ENCODE results near the gene TNRC6A.

TNRC6A gene

GRCh38 chr16:24731722-24732419 is 2.4 kb downstream of the TNRC6A start:
- Histone ChIP-seq H3K9me2 (replicated peaks; ENCODE audit: insufficient read depth, low read length) (no peaks in the 10 kb centered on the region), H3K36me3 (ENCODE audit: low read length) (peaks cover 7% of the 10 kb centered on the region; the same call in 1 of the 2 replicates), H2AFZ (ENCODE audit: low read depth, low read length, severe bottlenecking) (no peak overlapping the region), H3K9ac (ENCODE audit: low read length) (no peak overlapping the region), H3K4me3 (ENCODE audit: insufficient read depth, low read length, poor library complexity, severe bottlenecking) (no peak overlapping the region), H3K79me2 (ENCODE audit: insufficient read depth, low read length) (peaks cover 76% of the 10 kb centered on the region), H3K9me3 (ENCODE audit: insufficient read depth, low read length) (no peaks in the 10 kb centered on the region), H3K27me3 (ENCODE audit: low read length) (no peaks in the 10 kb centered on the region), H3K4me2 (ENCODE audit: low read depth, low read length, poor library complexity, severe bottlenecking) (peak overlapping the region; percentile 83), H4K20me1 (ENCODE audit: low read depth, low read length) (peaks cover 5% of the 10 kb centered on the region; the same call in 1 of the 2 replicates), H3K27ac (ENCODE audit: low read depth, low read length) (no peak overlapping the region), H3F3A (ENCODE audit: insufficient read depth) (peaks cover 4% of the 10 kb centered on the region)
- no peak for TF ChIP-seq CTCF (IDR thresholded peaks at IDR 0.05; ENCODE audit: insufficient read depth, low read length, poor library complexity, severe bottlenecking)
- TF ChIP-seq EZH2phosphoT487 (conservative IDR thresholded peaks at IDR 0.05; ENCODE audit: low read length), result no peak

GRCh38 chr16:24734382-24734781 is 4.9 kb downstream of the TNRC6A start:
- Histone ChIP-seq H3K9me3 (ENCODE audit: insufficient read depth, low read length) (no peaks in the 10 kb centered on the region), H3K9ac (ENCODE audit: low read length) (no peak overlapping the region), H3F3A (ENCODE audit: insufficient read depth) (peaks cover 14% of the 10 kb centered on the region), H3K9me2 (replicated peaks; ENCODE audit: insufficient read depth, low read length) (no peaks in the 10 kb centered on the region), H3K79me2 (ENCODE audit: insufficient read depth, low read length) (peaks cover 94% of the 10 kb centered on the region), H2AFZ (ENCODE audit: low read depth, low read length, severe bottlenecking) (no peak overlapping the region), H4K20me1 (ENCODE audit: low read depth, low read length) (peaks cover 20% of the 10 kb centered on the region), H3K27ac (ENCODE audit: low read depth, low read length) (no peak overlapping the region), H3K4me2 (ENCODE audit: low read depth, low read length, poor library complexity, severe bottlenecking) (no peak overlapping the region), H3K27me3 (ENCODE audit: low read length) (no peaks in the 10 kb centered on the region), H3K36me3 (ENCODE audit: low read length) (peaks cover 10% of the 10 kb centered on the region), H3K4me3 (ENCODE audit: insufficient read depth, low read length, poor library complexity, severe bottlenecking) (no peak overlapping the region)
- TF ChIP-seq EZH2phosphoT487 (conservative IDR thresholded peaks at IDR 0.05; ENCODE audit: low read length) (no peak), CTCF (IDR thresholded peaks at IDR 0.05; ENCODE audit: insufficient read depth, low read length, poor library complexity, severe bottlenecking) (no peak)

- Histone ChIP-seq H2AFZ (ENCODE audit: low read depth, low read length, severe bottlenecking) (no peak overlapping the region), H3K9me2 (replicated peaks; ENCODE audit: insufficient read depth, low read length) (no peaks in the 10 kb centered on the region), H3K27ac (ENCODE audit: low read depth, low read length) (no peak overlapping the region), H3K9me3 (ENCODE audit: insufficient read depth, low read length) (no peaks in the 10 kb centered on the region), H3K4me2 (ENCODE audit: low read depth, low read length, poor library complexity, severe bottlenecking) (peak overlapping the region; percentile 24), H3K36me3 (ENCODE audit: low read length) (peaks cover 10% of the 10 kb centered on the region), H3K27me3 (ENCODE audit: low read length) (no peaks in the 10 kb centered on the region), H3K4me3 (ENCODE audit: insufficient read depth, low read length, poor library complexity, severe bottlenecking) (no peak overlapping the region), H4K20me1 (ENCODE audit: low read depth, low read length) (peaks cover 25% of the 10 kb centered on the region), H3K9ac (ENCODE audit: low read length) (no peak overlapping the region), H3F3A (ENCODE audit: insufficient read depth) (peaks cover 10% of the 10 kb centered on the region), H3K79me2 (ENCODE audit: insufficient read depth, low read length) (peaks cover 100% of the 10 kb centered on the region)
- TF ChIP-seq CTCF (IDR thresholded peaks at IDR 0.05; ENCODE audit: insufficient read depth, low read length, poor library complexity, severe bottlenecking) (no peak), EZH2phosphoT487 (conservative IDR thresholded peaks at IDR 0.05; ENCODE audit: low read length) (no peak)
These were observed 7.3 kb downstream of the TNRC6A start for GRCh38 chr16:24736758-24737157.

Measured in SU-DHL-6 (cell line).